Ishikawa (cell line): ENCODE measurements around the gene CLRN3.

Experiments used
- CEBPB ChIP-seq: IDR thresholded peaks from 2 replicates; pipeline ENCODE4 v1.6.1; 2012
- CREB1 ChIP-seq: IDR thresholded peaks from 2 replicates; pipeline ENCODE4 v1.6.1; 2012; ENCODE audit warnings: low read depth
- EGR1 ChIP-seq: IDR thresholded peaks from 2 replicates; pipeline ENCODE4 v1.6.1; 2012
- EP300 ChIP-seq: IDR thresholded peaks from 2 replicates; pipeline ENCODE4 v1.6.1; 2012; ENCODE audit warnings: borderline replicate concordance
- FOXM1 ChIP-seq: IDR thresholded peaks from 2 replicates; pipeline ENCODE4 v1.6.1; 2012; ENCODE audit warnings: low read depth, borderline replicate concordance
- MAX ChIP-seq: IDR thresholded peaks from 2 replicates; pipeline ENCODE4 v1.6.1; 2012
- NFIC ChIP-seq: IDR thresholded peaks from 2 replicates; pipeline ENCODE4 v1.6.1; 2012
- RAD21 ChIP-seq: IDR thresholded peaks from 2 replicates; pipeline ENCODE4 v1.6.1; 2012; ENCODE audit warnings: low read depth
- TAF1 ChIP-seq: IDR thresholded peaks from 2 replicates; pipeline ENCODE4 v1.6.1; 2012; ENCODE audit warnings: low read depth, mild to moderate bottlenecking
- TCF12 ChIP-seq: IDR thresholded peaks from 2 replicates; pipeline ENCODE4 v1.6.1; 2012; ENCODE audit warnings: low read depth
- TEAD4 ChIP-seq: IDR thresholded peaks from 2 replicates; pipeline ENCODE4 v1.6.1; 2012
- USF1 ChIP-seq: IDR thresholded peaks from 2 replicates; pipeline ENCODE4 v1.6.1; 2012
- YY1 ChIP-seq: IDR thresholded peaks from 2 replicates; pipeline ENCODE4 v1.6.1; 2012; ENCODE audit warnings: low read depth
- ZBTB7A ChIP-seq: IDR thresholded peaks from 2 replicates; pipeline ENCODE4 v1.6.1; 2012; ENCODE audit warnings: low read depth
- TF ChIP-seq, protein P1 (sequence below): IDR thresholded peaks from 2 replicates; pipeline ENCODE4 v1.6.1; 2012; ENCODE audit warnings: low read depth, mild to moderate bottlenecking

The CLRN3 gene

DNA sequence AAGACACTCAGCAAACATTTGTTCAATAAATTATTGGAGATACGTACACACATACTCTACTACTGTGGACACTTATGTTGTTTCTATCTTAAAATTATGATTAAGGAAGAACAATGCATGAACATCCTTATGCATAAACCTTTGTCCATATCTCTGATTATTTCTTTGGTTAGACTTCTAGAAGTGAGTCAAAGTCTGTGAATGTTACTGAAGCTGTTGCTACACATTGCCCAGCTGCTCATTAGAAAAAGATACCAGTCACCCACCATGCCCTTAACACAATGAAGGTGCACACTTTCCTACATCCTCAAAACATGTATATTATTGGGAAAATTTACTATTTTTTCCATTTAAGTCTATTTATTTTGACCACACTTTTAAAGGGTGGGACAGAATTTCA lies 1.4 kb upstream of the CLRN3 start:
- TF ChIP-seq, protein P1, sequence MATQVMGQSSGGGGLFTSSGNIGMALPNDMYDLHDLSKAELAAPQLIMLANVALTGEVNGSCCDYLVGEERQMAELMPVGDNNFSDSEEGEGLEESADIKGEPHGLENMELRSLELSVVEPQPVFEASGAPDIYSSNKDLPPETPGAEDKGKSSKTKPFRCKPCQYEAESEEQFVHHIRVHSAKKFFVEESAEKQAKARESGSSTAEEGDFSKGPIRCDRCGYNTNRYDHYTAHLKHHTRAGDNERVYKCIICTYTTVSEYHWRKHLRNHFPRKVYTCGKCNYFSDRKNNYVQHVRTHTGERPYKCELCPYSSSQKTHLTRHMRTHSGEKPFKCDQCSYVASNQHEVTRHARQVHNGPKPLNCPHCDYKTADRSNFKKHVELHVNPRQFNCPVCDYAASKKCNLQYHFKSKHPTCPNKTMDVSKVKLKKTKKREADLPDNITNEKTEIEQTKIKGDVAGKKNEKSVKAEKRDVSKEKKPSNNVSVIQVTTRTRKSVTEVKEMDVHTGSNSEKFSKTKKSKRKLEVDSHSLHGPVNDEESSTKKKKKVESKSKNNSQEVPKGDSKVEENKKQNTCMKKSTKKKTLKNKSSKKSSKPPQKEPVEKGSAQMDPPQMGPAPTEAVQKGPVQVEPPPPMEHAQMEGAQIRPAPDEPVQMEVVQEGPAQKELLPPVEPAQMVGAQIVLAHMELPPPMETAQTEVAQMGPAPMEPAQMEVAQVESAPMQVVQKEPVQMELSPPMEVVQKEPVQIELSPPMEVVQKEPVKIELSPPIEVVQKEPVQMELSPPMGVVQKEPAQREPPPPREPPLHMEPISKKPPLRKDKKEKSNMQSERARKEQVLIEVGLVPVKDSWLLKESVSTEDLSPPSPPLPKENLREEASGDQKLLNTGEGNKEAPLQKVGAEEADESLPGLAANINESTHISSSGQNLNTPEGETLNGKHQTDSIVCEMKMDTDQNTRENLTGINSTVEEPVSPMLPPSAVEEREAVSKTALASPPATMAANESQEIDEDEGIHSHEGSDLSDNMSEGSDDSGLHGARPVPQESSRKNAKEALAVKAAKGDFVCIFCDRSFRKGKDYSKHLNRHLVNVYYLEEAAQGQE, result no peak
- TF ChIP-seq YY1, result no peak
- no peak for TF ChIP-seq TEAD4
- TF ChIP-seq MAX, result no peak
- no peak for TF ChIP-seq NFIC
- TF ChIP-seq EGR1, result no peak
- TF ChIP-seq EP300, result no peak
- TF ChIP-seq CEBPB, result no peak
- no peak for TF ChIP-seq TAF1
- no peak for TF ChIP-seq USF1
- TF ChIP-seq RAD21, result no peak
- no peak for TF ChIP-seq TCF12
- no peak for TF ChIP-seq FOXM1
- TF ChIP-seq ZBTB7A, result no peak
- TF ChIP-seq CREB1, result no peak

DNA sequence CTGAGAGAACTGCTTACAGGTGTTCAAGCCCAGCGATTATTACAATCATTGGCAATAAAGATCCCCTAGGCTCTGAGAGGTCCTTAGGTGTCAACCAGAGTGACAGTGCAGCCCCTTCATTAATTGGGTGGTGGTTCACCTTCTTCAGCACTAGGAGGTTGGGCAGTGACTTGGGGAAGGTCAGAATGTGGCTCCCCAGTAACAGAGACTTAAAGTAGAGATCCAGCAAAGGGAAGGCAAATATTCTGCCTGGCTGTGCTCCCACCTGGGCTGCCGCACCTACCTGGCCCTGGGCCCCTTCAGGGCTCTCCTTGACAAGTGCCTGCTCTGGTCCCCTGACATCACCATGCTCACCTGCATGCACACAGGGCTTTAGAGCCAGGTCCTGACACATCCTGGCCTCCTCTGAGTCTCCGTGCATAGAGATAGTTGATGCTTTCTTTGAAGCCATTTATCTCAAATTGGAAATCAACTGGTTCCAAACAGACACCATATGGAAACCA lies 1.9 kb downstream of the CLRN3 start:
- TF ChIP-seq USF1 (no peak), EP300 (no peak), ZBTB7A (no peak)

- TF ChIP-seq RAD21, result no peak
- no peak for TF ChIP-seq TCF12
- TF ChIP-seq ZBTB7A, result no peak
- TF ChIP-seq FOXM1, result no peak
- no peak for TF ChIP-seq TEAD4
- TF ChIP-seq YY1, result no peak
- TF ChIP-seq NFIC, result no peak
- TF ChIP-seq CEBPB, result no peak
- TF ChIP-seq TAF1, result no peak
- no peak for TF ChIP-seq USF1
- no peak for TF ChIP-seq EGR1
- no peak for TF ChIP-seq CREB1
- no peak for TF ChIP-seq MAX
- TF ChIP-seq, protein P1, result no peak
These were observed 2.5 kb downstream of the CLRN3 start for GRCh38 chr10:127890216-127890615.

DNA sequence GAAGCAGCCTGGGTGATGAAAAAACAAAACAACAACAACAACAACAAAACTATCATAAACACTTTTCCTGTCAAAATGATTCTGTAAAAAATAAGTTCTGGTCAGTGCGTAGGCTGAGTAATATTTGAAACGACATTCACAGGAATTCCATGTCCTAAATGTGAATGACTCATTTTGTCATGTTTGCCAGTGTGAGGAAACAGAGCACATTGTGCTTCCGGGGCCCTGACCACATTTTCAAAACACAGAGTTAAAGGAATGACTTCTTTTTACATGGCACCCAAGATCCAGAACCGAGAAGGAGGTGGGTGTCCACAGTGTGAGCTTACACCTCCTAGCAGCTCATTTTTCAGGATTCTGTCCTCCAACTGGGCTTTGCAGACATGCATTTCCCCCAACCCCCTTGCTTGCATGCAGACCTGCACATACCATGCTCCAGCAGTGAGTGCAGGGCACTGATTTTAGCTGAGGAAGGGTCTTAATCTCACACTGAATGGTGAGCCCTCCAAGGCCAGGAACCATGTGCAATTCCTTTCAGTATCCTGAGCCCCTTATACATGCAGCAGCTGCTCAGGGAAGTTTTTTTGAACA lies 3.0 kb downstream of the CLRN3 start:
- TF ChIP-seq TEAD4 (no peak), MAX (no peak), TAF1 (no peak), TCF12 (no peak), CEBPB (no peak), ZBTB7A (no peak), YY1 (no peak), EP300 (no peak), USF1 (no peak), EGR1 (no peak)

DNA sequence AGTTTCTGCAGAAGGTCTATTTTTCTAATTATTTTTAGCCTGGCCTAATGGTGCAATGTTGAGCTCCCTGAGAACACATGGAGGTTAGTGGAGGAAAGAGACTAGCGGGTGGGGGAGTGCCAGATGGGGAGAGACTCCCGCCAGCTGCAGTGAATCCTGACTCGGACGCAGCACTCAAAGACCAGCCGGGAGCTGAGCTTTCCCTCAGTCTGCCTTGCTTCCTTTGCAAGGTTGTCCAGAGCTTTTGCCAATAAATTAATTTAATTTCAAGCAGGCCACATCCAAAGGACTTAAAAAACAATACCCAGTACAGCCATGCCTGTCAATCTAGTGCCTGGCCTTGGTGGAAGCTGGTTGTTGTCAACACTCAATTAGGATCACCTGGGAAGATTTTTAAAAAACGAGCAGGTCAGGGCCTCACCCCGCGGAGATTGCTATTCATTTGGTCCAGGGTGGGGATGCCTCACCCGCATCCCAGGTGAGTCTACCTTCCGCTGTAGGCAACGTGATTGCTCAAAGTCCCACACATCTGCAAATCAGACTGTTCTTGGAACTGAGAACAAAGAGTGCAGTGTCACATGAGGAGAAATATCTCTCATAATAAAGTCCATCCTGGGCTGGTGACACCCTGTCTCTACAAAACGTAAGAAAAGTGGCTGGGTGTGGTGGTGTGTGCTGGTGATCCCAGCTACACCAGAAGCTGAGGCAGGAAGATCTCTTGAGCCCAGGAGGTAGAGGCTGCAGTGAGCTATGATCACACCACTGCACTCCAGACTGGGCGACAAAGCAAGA lies 4.0 kb downstream of the CLRN3 start:
- TF ChIP-seq USF1 (no peak), YY1 (no peak), CREB1 (no peak), EGR1 (no peak), EP300 (no peak), FOXM1 (no peak), ZBTB7A (no peak)
- TF ChIP-seq, protein P1, result no peak
